Endometrial microvascular endothelial cells (primary cell): ENCODE data around the gene USF1. TPM values are rescaled to one million over a fixed set of nuclear protein-coding genes. Genes with fewer than 3 reads are reported as not detected.
"Not testable (repeated sequence)": the region's sequence is repeated elsewhere in the genome, so short reads cannot be mapped to it uniquely, and the experiment has no call there.

Source experiments
- in situ Hi-C: cut with HindIII; loops from 2 replicates; pipeline ENCODE4 v1.10.0; 2017; ENCODE audit warnings: low sequenced_read_pairs, low pct_unique_long_range_greater_than_20kb; ENCODE audit errors: inconsistent ontology term
- total RNA-seq: library from RNA; depleted of rRNA; stranded (reverse); fragments of >200 nt; gene quantifications from one replicate; pipeline ENCODE4 v1.2.3, GENCODE V29; 2015; ENCODE audit errors: inconsistent ontology term

The USF1 gene
- total RNA-seq, 1 donor from 2014 or later, result 119 TPM

GRCh38 chr1:161006563-161006962 lies 39.2 kb downstream of the USF1 start:
- in situ Hi-C loops, result no loop called here

DNA sequence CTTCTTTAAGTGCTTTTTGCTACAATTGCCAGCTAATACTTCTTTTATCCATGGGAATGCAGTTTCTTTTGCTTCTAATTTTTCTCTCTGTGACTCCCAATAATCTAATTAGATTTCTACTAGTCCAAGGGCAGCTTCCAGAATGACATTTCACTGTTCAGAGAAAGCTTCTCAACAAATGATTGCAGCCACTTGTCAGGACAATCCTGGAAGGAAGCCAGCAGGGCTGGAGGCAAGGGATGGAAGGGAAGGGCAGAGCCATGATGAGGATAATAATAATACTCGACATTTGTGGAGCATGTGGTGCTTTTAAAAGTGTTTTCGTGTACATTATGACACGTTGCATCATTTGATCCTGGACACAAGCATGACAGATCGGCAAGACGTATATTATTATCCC lies 44.3 kb downstream of the USF1 start:
- in situ Hi-C loops, result no loop called here

GRCh38 chr1:161000736-161001480 lies 44.9 kb downstream of the USF1 start:
- in situ Hi-C loops, result no loop called here

DNA sequence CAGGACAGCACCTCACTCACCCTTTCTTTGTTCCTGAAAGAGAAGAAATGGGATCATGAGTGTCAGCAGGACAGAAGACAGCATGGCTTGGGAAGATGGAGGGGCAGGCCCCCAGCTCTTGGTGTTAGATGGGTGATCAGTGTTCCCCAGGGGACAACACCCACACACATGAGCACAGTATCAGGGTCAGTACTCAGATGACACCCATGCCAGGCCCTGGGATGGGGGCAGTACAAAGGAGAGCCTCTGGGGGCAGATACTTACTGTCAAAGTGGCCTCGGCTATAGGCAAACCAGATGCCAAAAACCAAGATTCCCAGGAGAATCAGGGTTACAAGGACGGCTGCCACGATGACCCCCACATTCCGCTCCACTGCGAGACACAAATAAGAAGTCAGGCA lies 46.4 kb downstream of the USF1 start:
- in situ Hi-C loops, result no loop called here

GRCh38 chr1:160997323-160998038 lies 48.3 kb downstream of the USF1 start:
- in situ Hi-C loops, result no loop called here

DNA sequence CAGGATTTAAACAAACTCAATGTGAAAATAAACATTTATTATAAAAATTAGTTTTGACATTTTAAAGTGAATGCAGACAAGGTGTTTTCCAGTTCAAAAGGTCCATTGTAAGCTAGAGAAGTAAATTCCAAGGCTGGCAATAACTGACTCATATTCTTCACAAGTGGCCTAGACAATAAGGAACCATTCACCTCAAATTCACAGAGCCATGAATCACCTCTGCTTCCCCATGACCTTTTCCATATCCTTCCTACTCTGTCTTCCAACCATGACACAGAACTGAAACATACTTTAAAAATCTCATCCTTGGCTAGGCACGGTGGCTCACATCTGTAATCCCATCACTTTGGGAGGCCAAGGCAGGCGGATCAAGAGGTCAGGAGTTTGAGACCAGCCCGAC lies 49.6 kb downstream of the USF1 start:
- in situ Hi-C loops, result no loop called here

DNA sequence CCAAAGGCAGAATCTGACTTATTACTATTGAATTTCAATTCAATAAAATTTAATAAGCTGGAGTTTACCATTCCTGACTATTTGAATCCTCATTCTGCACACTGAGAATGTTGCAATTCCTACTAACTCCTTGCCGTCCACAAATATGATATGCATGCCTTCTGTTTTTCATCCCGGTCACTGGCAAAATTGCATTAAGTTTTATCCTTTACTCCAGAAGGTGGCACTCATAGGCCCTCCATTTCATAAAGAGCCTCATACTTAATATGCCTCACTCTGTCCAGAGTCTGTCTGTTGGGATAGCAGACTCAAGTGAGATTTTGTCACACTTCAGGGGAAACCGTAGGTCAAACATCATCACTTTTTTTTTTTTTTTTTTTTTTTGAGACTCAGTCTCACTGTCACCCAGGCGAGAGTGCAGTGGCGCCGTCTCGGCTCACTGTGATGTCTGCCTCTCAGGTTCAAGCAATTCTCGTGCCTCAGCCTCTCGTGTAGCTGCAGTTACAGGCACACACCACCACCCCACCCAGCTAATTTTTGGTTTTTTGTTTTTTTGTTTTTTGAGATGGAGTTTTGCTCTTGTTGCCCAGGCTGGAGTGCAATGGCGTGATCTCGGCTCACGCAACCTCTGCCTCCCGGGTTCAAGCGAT lies 52.1 kb downstream of the USF1 start:
- in situ Hi-C loops, result no loop called here

- in situ Hi-C loops, result not testable (repeated sequence)
Observed at GRCh38 chr1:160992036-160992435, 53.7 kb downstream of the USF1 start.

Other genes with a start within 250 kb of the USF1 start
- gene LY9, start 249.8 kb downstream of the USF1 start, total RNA-seq, result not detected
- gene CD244, start 183.1 kb downstream of the USF1 start, total RNA-seq, result not detected
- not detected for gene ITLN1, start 160.8 kb downstream of the USF1 start, total RNA-seq
- not detected for gene ITLN2, start 91.2 kb downstream of the USF1 start, total RNA-seq
- 84.0 TPM for gene F11R, start 24.8 kb downstream of the USF1 start, total RNA-seq
- not detected for gene TSTD1, start 7.0 kb downstream of the USF1 start, total RNA-seq
- not detected for gene ARHGAP30, start 23.9 kb upstream of the USF1 start, total RNA-seq
- not detected for gene NECTIN4, start 43.6 kb upstream of the USF1 start, total RNA-seq
- 0.46 TPM for gene KLHDC9, start 52.4 kb upstream of the USF1 start, total RNA-seq
- gene PFDN2, start 72.1 kb upstream of the USF1 start, total RNA-seq, result 49.2 TPM
- 31.9 TPM for gene NIT1, start 72.1 kb upstream of the USF1 start, total RNA-seq
- 28.3 TPM for gene DEDD, start 86.7 kb upstream of the USF1 start, total RNA-seq
- gene UFC1, start 108.0 kb upstream of the USF1 start, total RNA-seq, result 74.1 TPM
- gene USP21, start 113.5 kb upstream of the USF1 start, total RNA-seq, result 11.8 TPM
- 19.2 TPM for gene PPOX, start 120.4 kb upstream of the USF1 start, total RNA-seq
- 46.3 TPM for gene B4GALT3, start 131.5 kb upstream of the USF1 start, total RNA-seq
- gene ADAMTS4, start 153.1 kb upstream of the USF1 start, total RNA-seq, result 17.7 TPM
- 161 TPM for gene NDUFS2, start 156.4 kb upstream of the USF1 start, total RNA-seq
- not detected for gene FCER1G, start 169.3 kb upstream of the USF1 start, total RNA-seq
- not detected for gene APOA2, start 177.7 kb upstream of the USF1 start, total RNA-seq
- 24.8 TPM for gene TOMM40L, start 180.1 kb upstream of the USF1 start, total RNA-seq
- gene NR1I3, start 192.2 kb upstream of the USF1 start, total RNA-seq, result not detected
- not detected for gene PCP4L1, start 212.8 kb upstream of the USF1 start, total RNA-seq